Suppressor macrophage treated with lipopolysaccharide for 4 hours (primary cell): ENCODE data around the gene OCRL.
A peak's percentile ranks its signal among the peaks of the same experiment; 100 is the strongest.

Experiments used
- DNase-seq: peaks from one replicate; pipeline ENCODE4 v3.0.0-alpha.2; 2020

OCRL gene

DNA sequence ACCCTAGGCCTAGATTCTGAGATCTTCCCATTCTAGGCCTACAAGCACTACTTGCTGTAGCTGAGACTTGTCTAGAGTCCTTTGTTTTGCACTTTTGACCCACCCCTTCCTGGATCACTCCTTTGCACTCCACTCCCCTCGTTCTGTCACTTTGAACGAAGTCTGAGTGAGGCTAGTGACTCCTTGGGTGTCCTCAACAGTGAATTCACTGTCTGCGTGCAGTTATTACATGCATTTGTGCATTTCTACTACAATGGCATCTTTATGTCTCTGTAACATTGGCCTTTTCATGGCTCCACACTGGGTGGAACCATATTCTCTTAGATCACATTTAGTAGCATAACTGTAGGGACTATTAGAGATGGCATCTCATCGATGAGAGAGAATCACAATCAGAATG, 50.5 kb downstream of the OCRL start:
- DNase-seq = no peak

DNA sequence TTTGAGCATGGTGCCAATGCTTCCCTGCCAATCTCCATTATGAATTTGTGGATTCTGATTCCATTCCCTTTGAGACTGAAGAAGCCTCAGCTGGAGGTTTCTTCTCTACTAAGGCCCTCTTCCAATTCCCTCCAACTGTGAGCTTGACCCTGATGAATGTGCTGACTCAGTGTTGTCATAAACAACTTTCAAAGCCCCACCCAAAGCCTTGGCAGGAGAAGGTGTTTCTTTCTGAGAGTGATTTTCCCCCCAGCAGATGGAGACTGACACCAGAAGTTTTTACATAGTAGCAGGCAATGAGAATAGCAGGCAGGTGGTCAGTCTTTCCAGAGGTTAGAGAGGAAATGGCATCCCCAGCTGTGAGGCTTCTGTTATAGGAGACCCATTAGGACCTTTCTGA, 53.1 kb downstream of the OCRL start:
- no peak for DNase-seq

DNA sequence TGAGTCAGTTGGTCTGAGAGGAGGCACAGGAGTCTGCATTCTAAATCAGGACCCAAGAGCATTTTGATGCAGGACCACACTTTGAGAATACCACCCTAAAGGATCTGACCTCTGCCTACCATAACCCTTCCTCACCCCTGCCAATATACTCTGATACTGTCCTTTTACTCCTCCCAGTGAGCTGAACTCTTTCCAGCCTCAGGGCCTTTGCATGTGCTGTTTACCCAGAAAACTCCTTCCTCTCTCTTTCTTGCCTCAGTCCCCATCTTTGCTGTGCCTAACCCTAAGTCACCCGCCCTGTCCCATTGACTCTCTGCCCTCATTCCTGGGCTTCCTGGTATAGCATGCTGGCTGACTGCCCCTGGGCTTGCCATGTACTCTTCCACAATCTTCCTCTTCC, 54.7 kb downstream of the OCRL start:
- no peak for DNase-seq

DNA sequence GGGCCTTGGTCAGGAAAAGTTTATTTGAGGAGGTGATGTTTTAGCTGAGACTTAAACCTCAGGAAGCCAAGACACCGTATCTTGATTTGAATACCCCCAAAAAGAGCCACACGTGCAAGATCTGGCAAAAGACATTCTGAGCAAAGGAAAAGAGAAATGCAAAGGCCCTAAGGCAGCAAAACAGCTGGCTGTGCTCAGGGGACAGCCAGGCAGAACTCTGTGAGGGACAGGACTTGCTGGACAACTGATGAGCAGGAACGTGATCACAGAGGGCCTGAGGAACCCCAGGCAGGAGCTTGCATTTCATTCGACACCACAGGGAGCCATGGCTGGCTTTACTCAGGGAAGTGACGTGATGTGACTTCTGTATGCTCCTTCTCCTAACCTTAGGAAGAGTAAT, 56.0 kb downstream of the OCRL start:
- DNase-seq = no peak

DNA sequence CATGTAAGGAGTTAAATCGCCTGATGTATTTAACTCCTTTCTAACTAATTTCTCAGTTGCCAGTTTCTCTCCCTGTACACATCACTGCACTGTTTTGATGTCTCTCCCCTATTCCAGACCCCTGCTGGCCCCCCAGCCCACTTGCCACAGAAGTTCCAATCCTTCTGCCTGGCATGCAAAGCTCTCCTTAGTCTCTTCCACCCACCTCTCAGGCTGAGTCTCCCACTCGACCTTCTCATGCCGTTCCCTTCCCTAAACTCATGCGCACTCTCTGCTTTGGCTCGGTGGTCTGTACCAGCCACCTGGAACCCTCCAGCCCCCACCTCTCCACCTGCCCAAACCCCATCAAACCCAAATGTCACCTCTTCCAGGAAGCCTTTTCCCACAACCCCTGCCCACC, 57.8 kb downstream of the OCRL start:
- DNase-seq = no peak

DNA sequence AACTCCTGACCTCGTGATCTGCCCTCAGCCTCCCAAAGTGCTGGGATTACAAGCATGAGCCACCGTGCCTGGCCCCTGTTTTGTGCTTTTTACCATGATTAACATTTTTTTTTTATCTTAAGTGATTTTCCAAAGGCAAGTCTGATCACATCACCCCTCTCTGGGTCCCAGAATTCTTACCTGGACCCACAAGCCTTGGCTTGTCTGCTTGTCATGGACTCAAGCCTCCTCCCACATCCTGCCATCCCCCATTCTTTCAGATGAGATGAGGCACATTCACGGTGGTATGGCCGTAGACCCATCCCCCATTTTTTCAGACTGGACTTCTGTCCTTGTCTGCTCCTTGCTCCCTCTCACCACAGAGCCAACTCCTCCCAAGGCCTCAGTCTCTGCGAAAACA, 59.4 kb downstream of the OCRL start:
- no peak for DNase-seq

DNA sequence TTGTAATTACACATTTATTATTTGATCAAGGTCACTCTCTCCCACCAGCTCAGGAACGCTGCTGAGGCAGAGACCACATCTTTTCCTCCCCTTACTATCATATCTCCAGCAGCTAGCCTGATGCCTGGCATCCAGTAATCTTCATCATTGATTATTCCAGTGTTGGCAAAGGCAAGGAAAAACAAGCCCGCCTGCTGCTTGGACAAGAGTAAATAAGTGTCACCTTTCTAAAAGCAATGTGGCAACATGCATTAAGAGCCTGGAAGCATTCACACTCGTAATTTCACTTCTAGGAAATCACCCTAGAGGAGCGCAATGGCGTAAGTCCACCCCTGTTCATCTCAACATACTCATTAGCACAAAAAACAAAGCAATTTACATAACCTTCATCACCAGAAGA, 59.9 kb downstream of the OCRL start:
- no peak for DNase-seq

DNA sequence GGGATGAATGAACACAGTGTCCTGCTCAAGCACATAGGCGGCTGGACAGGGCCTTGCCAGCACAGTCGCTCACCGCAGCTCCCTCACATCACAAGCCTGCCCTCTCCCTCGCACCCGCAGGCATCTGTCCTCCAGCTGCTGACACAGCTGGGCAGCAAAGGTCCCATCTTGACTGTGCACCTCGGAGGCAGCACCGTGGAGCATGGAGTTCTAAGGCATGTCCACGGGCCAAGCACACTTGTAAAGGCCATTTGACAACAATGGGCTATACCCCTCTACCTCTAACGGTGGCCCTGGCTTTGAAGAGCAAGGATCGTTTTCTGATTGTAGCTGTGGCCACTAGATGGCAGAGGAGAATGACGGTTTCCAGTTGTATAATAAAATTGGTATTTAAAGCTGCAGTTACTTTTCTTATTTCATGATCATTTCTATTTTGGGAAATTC, 60.9 kb downstream of the OCRL start:
- DNase-seq = peak; percentile 32

DNA sequence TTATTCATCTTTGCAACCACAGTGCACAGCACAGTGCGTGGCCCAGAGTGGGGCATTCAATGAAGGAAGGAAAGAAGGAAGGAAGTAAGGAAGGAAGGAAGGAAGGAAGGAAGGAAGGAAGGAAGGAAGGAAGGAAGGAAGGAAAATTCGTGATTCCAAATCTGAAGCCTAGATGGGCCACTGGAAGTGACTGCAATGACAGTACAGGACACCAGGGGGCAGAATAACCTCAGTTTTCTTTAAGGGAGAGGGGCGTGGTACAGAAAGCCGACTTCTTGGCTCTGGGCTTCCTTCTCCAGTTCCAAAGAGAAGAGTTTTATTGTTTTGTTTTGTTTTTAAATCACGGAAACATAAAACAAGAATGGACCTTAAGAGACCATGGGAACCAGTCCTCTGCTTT, 66.9 kb downstream of the OCRL start:
- DNase-seq = peak; percentile 66

DNA sequence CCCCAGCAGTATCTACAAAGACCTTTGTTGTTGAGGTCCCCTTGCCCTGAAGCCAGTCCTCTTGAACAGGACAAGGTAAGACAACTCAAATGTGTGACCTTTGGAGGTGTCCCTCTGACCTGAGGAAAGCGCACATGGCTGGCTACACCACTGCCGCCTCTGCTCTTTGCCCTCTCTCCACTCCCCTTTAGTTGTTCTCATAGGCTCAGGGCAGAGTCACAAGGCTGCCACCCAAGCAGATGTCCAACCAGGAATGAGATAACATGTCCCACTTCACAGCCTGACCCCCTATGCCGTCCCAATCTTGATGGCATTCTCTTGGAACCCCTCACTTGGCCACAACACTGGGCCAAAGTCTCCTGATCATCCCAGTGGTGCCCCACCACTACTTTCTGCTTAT, 68.4 kb downstream of the OCRL start:
- DNase-seq = no peak

DNA sequence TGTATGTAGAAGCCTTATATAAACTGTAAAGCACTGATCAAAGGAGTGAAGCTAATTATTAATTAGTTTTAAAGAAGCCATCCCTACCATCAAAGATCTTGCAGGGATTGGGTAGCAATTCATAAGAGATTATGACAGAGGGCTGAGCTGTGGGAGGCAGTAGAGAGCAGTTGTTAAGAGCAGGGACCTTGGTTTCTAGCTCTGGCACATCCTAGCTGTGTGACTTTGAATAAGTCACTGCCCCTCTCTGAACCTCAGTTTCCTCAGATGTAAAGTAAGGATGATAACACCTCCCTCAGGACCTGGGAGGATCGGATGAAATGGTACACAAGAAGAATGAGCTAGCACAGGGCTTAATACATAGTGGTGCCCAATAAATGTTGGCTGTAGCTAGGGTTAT, 69.3 kb downstream of the OCRL start:
- no peak for DNase-seq

DNA sequence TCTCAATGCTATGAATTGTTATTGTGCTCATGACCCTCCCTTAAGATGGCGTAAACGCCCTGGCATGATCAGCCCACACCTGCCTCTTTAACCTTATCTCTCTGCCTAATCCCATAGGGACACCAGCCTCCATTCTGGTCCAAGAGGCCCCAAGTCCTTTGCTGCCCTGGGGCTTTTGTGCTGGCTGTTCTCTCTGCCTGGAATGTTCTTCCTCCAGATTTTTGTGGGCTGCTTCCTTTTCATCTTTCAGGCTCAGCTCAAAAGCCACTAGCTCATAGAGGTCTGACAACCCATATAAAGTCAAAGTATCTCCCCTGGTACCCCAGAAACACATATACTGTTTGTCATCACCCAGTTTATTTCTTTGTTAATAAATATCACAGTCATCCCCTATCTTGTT, 72.3 kb downstream of the OCRL start:
- DNase-seq = no peak

DNA sequence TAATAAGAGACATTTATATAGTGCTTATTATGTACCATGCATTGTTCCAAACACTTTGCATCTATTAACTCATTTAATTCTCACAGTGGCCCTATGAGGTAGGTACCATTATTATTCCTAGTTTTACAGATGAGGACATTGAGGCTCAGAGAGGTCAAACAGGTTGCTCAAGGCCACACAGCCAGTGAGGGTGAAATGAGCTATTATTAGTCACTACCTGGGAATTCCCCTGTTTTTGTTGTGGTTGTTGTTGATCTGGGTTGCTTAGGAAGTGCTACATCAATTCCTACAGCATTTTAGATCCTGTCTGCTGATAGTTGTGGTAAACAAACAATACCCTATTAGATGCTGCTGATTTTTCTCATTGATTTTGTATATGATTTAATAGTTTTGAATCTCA, 73.5 kb downstream of the OCRL start:
- DNase-seq = no peak

DNA sequence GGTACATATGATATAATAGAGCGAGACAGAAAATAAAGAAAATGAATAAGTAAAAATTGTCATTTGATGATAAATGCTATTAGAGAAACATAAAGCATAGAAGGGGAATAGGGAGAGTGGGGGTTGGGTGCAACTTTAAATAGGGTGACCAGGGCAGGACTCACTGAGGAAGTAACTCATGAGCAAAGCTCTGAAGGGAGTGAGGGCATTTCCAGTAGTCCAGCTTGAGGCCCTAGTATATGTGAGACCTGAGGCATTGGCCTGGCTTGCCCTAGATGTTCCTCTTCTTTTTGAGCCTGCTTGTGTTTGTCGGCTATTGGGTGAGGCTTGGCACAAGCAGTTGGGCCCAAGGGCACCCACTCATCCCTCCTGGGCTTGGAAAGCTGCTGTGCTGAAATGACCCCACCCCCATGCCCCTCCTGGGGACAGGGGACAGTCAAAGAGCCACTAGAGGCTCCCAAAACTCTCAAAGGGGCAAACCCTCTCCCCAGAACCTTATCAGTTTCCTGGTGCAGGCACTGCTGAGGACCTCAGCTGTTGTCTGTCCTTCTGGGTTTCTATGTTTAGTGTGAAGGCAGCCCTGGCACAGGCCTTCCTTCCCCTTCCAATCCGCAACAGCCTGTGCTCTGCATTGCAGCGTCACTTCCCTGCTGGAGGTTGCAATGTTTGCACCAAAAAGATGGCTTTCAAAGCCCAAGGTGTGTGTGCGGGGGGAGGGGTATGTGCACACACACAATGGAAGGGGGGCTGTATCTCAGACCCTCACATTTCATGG, 74.6 kb downstream of the OCRL start:
- no peak for DNase-seq

DNA sequence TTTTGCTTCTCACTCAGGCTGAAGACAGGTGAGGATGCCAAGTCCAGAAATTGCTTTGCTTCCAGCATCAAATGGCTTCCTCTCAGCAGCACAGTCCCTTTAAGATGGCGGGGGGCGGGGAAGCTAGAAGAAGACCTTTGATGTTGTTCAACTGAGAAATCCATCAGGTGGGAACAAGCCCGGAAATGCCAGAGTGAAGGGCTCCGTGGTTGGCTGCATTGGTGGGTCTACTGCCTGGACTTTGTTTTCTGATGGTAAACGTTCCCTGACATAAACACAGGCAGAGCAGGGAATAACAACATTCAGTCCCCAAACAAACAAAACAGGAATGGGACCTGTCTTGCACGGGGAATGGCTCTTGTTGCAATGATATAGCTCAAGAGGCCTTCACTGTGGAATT, 77.4 kb downstream of the OCRL start:
- no peak for DNase-seq

DNA sequence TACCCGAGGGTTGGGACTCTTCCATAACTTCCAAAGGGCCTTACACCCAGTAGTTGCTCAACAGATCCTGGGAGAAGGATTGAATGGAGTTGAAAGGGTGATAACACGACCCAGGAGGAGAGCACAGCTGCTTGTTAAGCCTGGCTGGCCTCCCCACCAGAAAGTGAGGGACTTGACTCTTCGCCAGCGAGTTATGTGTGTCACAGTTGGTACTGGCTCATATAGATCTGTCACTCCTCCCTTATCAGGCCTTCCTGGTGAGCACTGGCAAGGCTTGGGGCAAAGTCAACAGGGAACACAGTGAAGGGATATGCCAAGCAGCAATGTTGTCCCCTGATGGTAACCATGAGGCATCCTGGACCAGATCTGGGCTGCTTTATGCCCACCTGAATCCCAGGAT, 78.9 kb downstream of the OCRL start:
- no peak for DNase-seq

DNA sequence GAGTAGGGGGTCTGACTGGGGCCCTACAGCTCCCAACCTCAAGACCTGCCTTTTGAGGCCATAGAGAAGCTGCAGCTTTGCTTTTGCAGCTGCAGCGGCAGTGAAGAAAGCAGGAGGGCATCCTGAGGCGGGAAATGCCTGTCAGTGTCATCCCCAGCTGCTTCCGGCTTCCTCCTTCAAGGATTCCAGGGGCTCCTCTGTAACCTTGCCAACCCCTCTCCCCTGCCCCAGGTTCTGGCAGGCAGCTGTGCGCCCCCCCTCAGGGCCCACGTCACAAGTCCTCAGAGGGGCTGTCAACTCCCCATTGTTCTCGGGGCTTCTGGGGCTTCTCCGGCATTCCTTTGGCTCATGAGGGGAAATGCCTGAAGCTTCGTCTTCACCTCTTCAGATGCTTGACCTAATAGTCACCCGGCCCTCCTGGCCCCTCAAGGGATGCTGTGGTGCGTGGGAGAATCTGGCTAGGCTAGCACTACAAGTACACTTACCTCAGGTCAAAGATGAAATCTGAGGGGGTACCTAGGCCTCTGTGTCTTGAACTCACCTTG, 82.8 kb downstream of the OCRL start:
- no peak for DNase-seq

DNA sequence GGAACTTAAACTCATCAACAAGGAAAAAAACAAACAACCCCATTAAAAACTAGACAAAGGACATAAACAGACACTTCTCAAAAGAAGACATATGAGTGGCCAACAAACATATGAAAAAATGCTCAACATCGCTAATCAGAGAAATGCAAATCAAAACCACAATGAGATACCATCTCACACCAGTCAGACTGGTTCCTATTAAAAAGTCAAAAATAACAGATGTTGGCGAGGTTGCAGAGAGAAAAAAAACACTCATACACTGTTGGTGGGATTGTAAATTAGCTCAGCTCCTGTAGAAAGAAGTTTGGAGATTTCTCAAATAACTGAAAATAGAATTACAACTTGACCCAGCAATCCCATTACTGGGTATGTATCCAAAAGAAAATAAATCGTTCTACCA, 86.0 kb downstream of the OCRL start:
- DNase-seq = no peak

DNA sequence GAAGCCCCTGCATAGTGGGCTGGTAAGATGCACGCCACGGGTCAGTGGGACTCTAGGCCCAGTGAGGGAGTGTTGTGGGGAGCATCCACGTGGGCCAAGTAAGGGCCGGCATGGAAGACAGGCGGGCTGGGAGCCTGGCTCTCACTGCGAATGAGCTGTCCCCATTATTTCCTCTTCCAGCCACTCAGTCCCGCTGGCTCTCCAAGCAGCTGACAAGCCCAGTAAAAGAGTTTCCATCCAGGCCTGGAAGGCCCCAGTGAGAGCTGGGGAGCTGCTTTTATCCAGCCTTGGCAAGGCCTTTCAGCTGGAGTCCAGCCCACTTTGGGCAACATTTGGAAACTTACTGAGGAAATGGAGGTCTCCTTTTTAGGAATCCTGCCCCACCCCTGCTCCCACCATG, 89.8 kb downstream of the OCRL start:
- DNase-seq = no peak

DNA sequence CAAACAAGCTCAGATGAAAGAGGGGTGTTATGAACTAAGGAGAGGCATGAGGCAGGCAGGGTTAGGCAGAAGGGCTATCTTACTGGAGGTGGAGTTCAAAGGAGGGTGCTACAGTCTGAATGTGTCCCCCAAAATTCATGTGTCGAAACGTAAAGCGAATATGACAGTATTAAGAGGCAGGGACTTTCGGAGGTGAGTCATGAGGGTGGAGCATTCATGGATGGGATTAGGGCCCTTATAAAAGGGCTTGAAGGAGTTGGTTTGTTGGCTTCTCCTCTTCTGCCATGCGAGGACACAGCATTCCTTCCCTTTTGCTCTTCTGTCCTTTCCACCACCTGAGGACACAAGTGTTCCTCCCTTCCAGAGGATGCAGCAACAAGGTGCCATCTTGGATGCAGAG, 91.8 kb downstream of the OCRL start:
- no peak for DNase-seq

DNA sequence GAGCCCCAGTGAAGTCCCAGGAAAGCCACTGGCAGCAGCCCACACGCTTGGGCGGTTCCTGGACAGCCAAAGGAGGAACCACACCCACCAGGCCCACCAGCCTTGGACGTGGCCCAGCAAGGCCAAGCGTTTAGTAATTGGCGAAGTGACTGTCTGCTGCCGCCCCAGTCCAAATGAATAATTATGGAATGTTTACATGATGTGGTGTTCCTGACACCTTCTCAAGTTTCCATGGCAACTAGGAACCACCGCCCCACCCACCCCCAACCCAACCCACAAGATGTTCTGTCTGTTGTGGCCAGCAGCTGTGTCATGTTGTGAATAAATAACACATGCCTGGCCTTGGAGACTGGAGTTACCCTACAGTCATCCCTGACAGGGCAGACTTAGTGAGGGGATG, 92.4 kb downstream of the OCRL start:
- no peak for DNase-seq

DNA sequence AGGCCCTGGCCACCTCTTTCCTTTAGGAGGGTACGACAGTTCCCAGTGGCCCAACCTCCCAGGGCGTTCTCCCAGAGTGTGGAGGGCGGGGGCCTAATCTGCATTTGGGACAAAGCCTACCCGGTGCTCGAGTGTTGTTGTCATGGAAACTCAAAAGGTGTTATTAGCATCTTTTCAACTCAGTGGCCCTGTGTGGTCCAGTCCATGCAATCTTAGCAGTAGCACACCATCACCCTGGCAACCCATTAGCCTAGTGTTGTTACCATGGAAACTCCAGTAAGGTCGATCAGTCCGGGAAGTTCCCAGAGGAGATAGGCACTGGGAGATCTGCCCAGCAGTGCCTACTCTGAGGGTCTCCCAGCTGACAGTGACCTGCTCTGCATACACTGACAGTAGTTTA, 94.5 kb downstream of the OCRL start:
- no peak for DNase-seq

DNA sequence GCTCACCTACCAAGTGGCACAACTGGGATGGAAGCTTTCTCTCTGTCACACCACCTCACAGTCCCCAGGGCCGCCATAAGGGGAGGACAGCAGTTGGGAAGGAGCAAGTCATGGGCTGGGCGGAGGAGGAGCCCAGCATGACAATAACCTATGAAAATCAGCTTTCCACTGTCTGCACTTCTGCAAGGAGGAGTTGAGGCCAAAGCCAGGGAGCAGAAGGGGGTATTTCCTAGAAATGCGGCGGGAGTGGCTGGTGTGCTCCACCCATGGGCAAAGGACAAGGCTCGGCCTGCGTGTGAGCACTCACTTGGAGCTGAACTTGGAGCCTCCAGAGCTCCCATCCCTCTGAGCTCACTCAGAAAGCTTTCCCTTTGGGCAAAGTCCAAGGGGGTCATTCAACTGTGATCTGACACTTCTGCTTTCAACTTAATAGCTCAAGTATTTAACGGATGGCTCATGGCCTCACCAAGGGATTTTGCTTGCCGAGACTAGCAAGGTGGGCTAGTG, 96.2 kb downstream of the OCRL start:
- no peak for DNase-seq

DNA sequence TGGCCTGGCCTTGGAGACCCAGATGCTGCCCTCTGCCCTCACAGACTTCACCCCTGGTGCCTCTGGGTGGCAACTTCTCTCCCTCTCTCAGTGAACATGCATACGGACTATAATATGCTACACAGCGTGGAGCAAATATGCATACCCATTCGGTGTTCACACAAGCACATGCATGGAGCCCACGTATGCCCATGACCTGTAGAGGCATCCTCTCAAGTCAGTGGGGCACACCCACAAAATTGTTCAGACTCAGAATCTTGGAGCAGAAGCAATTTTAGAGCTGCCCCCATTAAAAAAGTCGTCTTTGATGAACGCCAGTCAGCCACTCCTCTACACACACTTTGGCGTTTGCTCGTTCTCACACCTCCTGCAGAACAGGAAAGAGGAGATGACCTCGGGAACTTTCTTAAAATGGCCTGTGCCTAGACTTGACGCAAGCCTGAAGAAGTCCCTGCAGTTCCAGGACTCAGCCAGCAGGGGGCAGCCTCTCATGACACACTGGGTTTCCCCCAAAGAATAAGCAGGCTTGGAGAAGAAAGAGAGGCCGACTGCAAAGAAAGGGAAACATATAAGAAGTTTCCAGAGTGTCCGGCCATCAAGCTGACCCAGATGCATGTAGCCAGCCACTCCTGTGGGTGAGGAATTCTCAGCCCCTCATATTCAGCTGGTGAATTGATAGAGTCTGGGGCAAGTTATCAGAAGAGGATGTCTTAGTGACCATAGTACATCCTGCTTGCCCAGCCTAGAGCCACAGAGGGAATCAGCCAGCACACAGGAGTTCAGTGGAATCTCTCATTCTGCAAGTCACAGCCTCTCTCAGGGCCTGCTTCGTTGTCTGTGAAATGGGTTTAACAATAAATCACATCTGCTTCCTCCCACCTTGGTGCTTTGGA, 97.4 kb downstream of the OCRL start:
- peak; percentile 78 for DNase-seq
